H1 (cell line): ENCODE results near the gene RBM19. TPM values are rescaled to one million over a fixed set of nuclear protein-coding genes. Genes with fewer than 3 reads are reported as not detected.

ENCODE experiments used
- CTCF ChIA-PET: fragments of 300-600 bp; sonication (Branson Sonifier 250); formaldehyde crosslinking; loops from one replicate; lab custom pipeline; 2021; ENCODE audit not compliant: partially characterized antibody; lab: Charles Lee
- POLR2A ChIA-PET: fragments of 300-600 bp; sonication (Branson Sonifier 250); formaldehyde crosslinking; loops from one replicate; lab custom pipeline; 2021; ENCODE audit warnings: inconsistent platforms; ENCODE audit not compliant: partially characterized antibody; lab: Charles Lee
- DNase-seq, 2 experiments: peaks; one replicate each; pipeline versions ENCODE4 v3.0.0 to v3.0.0-alpha.2; 2010 to 2022; ENCODE audit warnings: low spot score in 2 of 2, low read depth in 1 of 2, mixed read lengths in 1 of 2
- FAIRE-seq: peaks from 2 replicates; lab custom pipeline; 2011; peaks lifted over from hg19 to GRCh38; lab: Jason Lieb, UNC
- H2AFZ ChIP-seq: 2 replicates; pipeline ENCODE4 v1.8.1; 2012; ENCODE audit warnings: low read length, inconsistent platforms
- H2AK5ac ChIP-seq: 2 replicates; pipeline ENCODE4 v1.6.1; 2013; ENCODE audit warnings: low read depth, low read length
- H2BK120ac ChIP-seq: replicated peaks from 2 replicates; pipeline ENCODE3; 2013; ENCODE audit warnings: low read depth, low read length, inconsistent platforms
- H2BK12ac ChIP-seq: 2 replicates; pipeline ENCODE4 v1.6.1; 2013; ENCODE audit warnings: low read depth, low read length
- H2BK15ac ChIP-seq: 2 replicates; pipeline ENCODE4 v1.6.1; 2013; ENCODE audit warnings: low read length
- H2BK20ac ChIP-seq: 2 replicates; pipeline ENCODE4 v1.6.1; 2013; ENCODE audit warnings: low read length
- H2BK5ac ChIP-seq: 2 replicates; pipeline ENCODE4 v1.6.1; 2013; ENCODE audit warnings: low read depth, low read length
- H3K14ac ChIP-seq: 2 replicates; pipeline ENCODE4 v1.6.1; 2013; ENCODE audit warnings: inconsistent platforms; ENCODE audit not compliant: insufficient read length
- H3K18ac ChIP-seq: 2 replicates; pipeline ENCODE4 v1.6.1; 2013; ENCODE audit warnings: low read length; ENCODE audit errors: extremely low read depth
- H3K23ac ChIP-seq: 2 replicates; pipeline ENCODE4 v1.6.1; 2013; ENCODE audit warnings: inconsistent platforms; ENCODE audit not compliant: insufficient read length
- H3K23me2 ChIP-seq: 2 replicates; pipeline ENCODE4 v1.6.1; 2013; ENCODE audit warnings: low read depth, low read length
- H3K27ac ChIP-seq: 2 replicates; pipeline ENCODE4 v1.6.1; 2011; ENCODE audit warnings: low read depth, low read length, inconsistent platforms
- H3K27me3 ChIP-seq, 4 experiments: replicated peaks in 1 of 4; 1 replicate in 1 of 4; 2 replicates in 3 of 4; pipeline versions ENCODE4 v1.6.1 to v1.8.1; 2011 to 2013; ENCODE audit warnings: low read length in 3 of 4, mild to moderate bottlenecking in 3 of 4, inconsistent platforms in 2 of 4, mixed read lengths in 2 of 4, moderate library complexity in 1 of 4; ENCODE audit not compliant: control insufficient read depth in 3 of 4, insufficient read depth in 3 of 4; ENCODE audit errors: extremely low read depth in 1 of 4
- H3K36me3 ChIP-seq, 4 experiments: 2 replicates each; pipeline versions ENCODE4 v1.6.1 to v1.8.1; 2011 to 2013; ENCODE audit warnings: mild to moderate bottlenecking in 4 of 4, low read length in 3 of 4, moderate library complexity in 2 of 4, control low read depth in 1 of 4, inconsistent platforms in 1 of 4; ENCODE audit not compliant: insufficient read depth in 4 of 4, control insufficient read depth in 2 of 4
- H3K4ac ChIP-seq: replicated peaks from 2 replicates; pipeline ENCODE3; 2013; ENCODE audit warnings: low read length, low read depth, mixed read lengths, inconsistent platforms; ENCODE audit not compliant: insufficient read length
- H3K4me1 ChIP-seq, 4 experiments: replicated peaks in 1 of 4; 1 replicate in 1 of 4; 2 replicates in 3 of 4; pipeline versions ENCODE4 v1.6.1 to v1.8.1; 2011 to 2013; ENCODE audit warnings: low read length in 3 of 4, inconsistent platforms in 2 of 4, mixed read lengths in 1 of 4; ENCODE audit not compliant: insufficient read depth in 4 of 4, control insufficient read depth in 3 of 4
- H3K4me2 ChIP-seq, 2 experiments: 2 replicates each; pipeline versions ENCODE4 v1.6.1 to v1.8.1; 2011 to 2013; ENCODE audit warnings: low read depth in 2 of 2, low read length in 2 of 2, control low read depth in 1 of 2, inconsistent platforms in 1 of 2, mild to moderate bottlenecking in 1 of 2; ENCODE audit not compliant: insufficient read depth in 1 of 2
- H3K4me3 ChIP-seq, 4 experiments: fragments of 200-600, 300-600 bp in 1 of 4; sonication (generic), shearing (Covaris generic), sonication (Bioruptor Twin) in 1 of 4; 2 replicates each; pipeline versions ENCODE4 v1.5.1 to v1.8.1; 2011 to 2016; ENCODE audit warnings: low read length in 4 of 4, low read depth in 3 of 4, control low read depth in 2 of 4, inconsistent platforms in 2 of 4, mild to moderate bottlenecking in 2 of 4, mixed read lengths in 1 of 4, moderate library complexity in 1 of 4; ENCODE audit not compliant: insufficient read depth in 2 of 4; ENCODE audit errors: extremely low read depth in 1 of 4
- H3K56ac ChIP-seq: replicated peaks from 2 replicates; pipeline ENCODE3; 2013; ENCODE audit warnings: low read depth, mild to moderate bottlenecking, mixed read lengths, low read length, inconsistent platforms; ENCODE audit not compliant: insufficient read length
- H3K79me1 ChIP-seq: 2 replicates; pipeline ENCODE4 v1.6.1; 2013; ENCODE audit warnings: low read depth, low read length, control low read depth
- H3K79me2 ChIP-seq, 2 experiments: 2 replicates each; pipeline versions ENCODE4 v1.6.1 to v1.8.1; 2012 to 2013; ENCODE audit warnings: low read length in 2 of 2, mild to moderate bottlenecking in 2 of 2, inconsistent platforms in 1 of 2; ENCODE audit not compliant: insufficient read depth in 2 of 2, control insufficient read depth in 1 of 2
- H3K9ac ChIP-seq, 4 experiments: replicated peaks in 1 of 4; 1 replicate in 1 of 4; 2 replicates in 3 of 4; pipeline versions ENCODE4 v1.6.1 to v1.8.1; 2011 to 2013; ENCODE audit warnings: low read depth in 3 of 4, low read length in 3 of 4, control low read depth in 2 of 4, mild to moderate bottlenecking in 2 of 4, moderate library complexity in 2 of 4, inconsistent platforms in 1 of 4; ENCODE audit errors: extremely low read depth in 1 of 4
- H3K9me3 ChIP-seq, 2 experiments: 2 replicates each; pipeline versions ENCODE4 v1.6.1 to v1.8.1; 2012 to 2013; ENCODE audit warnings: mild to moderate bottlenecking in 2 of 2, moderate library complexity in 2 of 2, control low read depth in 1 of 2, inconsistent platforms in 1 of 2, low read depth in 1 of 2, low read length in 1 of 2, mixed read lengths in 1 of 2; ENCODE audit not compliant: insufficient read depth in 2 of 2
- H4K20me1 ChIP-seq, 2 experiments: replicated peaks in 1 of 2; 2 replicates each; pipeline versions ENCODE3 to v1.8.1; 2011 to 2013; ENCODE audit warnings: inconsistent platforms in 2 of 2, low read length in 2 of 2, mild to moderate bottlenecking in 1 of 2; ENCODE audit not compliant: insufficient read depth in 2 of 2, control insufficient read depth in 1 of 2
- H4K5ac ChIP-seq: 2 replicates; pipeline ENCODE4 v1.6.1; 2013; ENCODE audit warnings: low read length, low read depth, mixed read lengths, inconsistent platforms; ENCODE audit not compliant: insufficient read length
- H4K8ac ChIP-seq: 2 replicates; pipeline ENCODE4 v1.8.0; 2013; ENCODE audit warnings: mild to moderate bottlenecking, moderate library complexity, low read length, inconsistent platforms; ENCODE audit not compliant: insufficient read depth; ENCODE audit errors: extremely low read depth
- H4K91ac ChIP-seq: replicated peaks from 2 replicates; pipeline ENCODE3; 2013; ENCODE audit warnings: low read length, mixed read lengths, inconsistent platforms; ENCODE audit not compliant: insufficient read length
- BCL11A ChIP-seq, 2 experiments: IDR thresholded peaks; one replicate each; pipeline ENCODE4 v1.6.1; 2011; ENCODE audit warnings: low read depth in 2 of 2, low read length in 2 of 2, mild to moderate bottlenecking in 2 of 2
- MAFK ChIP-seq: IDR thresholded peaks from 2 replicates; pipeline ENCODE4 v1.6.1; 2012; ENCODE audit warnings: low read depth, mild to moderate bottlenecking, improper control_type of control experiment, low read length
- RAD21 ChIP-seq, 2 experiments: IDR thresholded peaks in 1 of 2; conservative IDR thresholded peaks in 1 of 2; 2 replicates each; pipeline ENCODE4 v1.6.1; 2011; ENCODE audit warnings: low read depth in 2 of 2, low read length in 2 of 2, improper control_type of control experiment in 1 of 2, inconsistent platforms in 1 of 2, mild to moderate bottlenecking in 1 of 2, moderate library complexity in 1 of 2
- RNF2 ChIP-seq: fragments of 200-900, 300-1000 bp; sonication (generic); IDR thresholded peaks from 2 replicates; pipeline ENCODE4 v1.7.1; 2016; ENCODE audit warnings: borderline replicate concordance, low read depth, mild to moderate bottlenecking, antibody characterized with exemption, low read length; ENCODE audit not compliant: poor library complexity, severe bottlenecking; ENCODE audit errors: missing control alignments
- TAF7 ChIP-seq: optimal IDR thresholded peaks from 2 replicates; pipeline ENCODE3; 2011; ENCODE audit warnings: low read depth, mild to moderate bottlenecking, inconsistent platforms, low read length, moderate library complexity, borderline replicate concordance
- TBP ChIP-seq: IDR thresholded peaks from 2 replicates; pipeline ENCODE4 v1.6.1; 2011; ENCODE audit warnings: low read depth, low read length, improper control_type of control experiment
- YY1 ChIP-seq: IDR thresholded peaks from 2 replicates; pipeline ENCODE4 v1.6.1; 2011; ENCODE audit warnings: low read depth, mild to moderate bottlenecking, low read length
- WGBS, 2 experiments: shearing (Covaris generic) in 1 of 2; methylation state at CpG; one replicate each; pipeline versions ENCODE4 v1.1.6 to v1.1.7; 2013 to 2015; ENCODE audit warnings: low lambda C conversion rate in 2 of 2, mixed read lengths in 2 of 2, inconsistent platforms in 1 of 2, low coverage in 1 of 2, missing lambda C conversion rate in 1 of 2; ENCODE audit not compliant: insufficient replicate concordance in 2 of 2, insufficient coverage in 1 of 2, insufficient read length in 1 of 2; ENCODE audit errors: extremely low coverage in 1 of 2, missing lambda C conversion rate in 1 of 2; 5-methylcytosine and 5-hydroxymethylcytosine counted together
- polyA plus RNA-seq, 7 experiments: library from polyadenylated mRNA; depleted of rRNA in 3 of 7; stranded (reverse) in 5 of 7; unstranded in 2 of 7; fragments of >200 nt in 5 of 7; fragments of 200-250 nt in 2 of 7; gene quantifications; 1 replicate in 5 of 7; 2 replicates in 1 of 7; 4 replicates in 1 of 7; pipeline versions ENCODE4 v1.2.1 to v1.2.3, GENCODE V29; 2011 to 2013; ENCODE audit warnings: missing spikeins in 2 of 7, mixed read lengths in 2 of 7
- total RNA-seq: library from RNA; stranded (reverse); fragmentation: NEBNext Ultra II Directional; extraction: Animal tissue kit (Norgen Biotek cat#: 25700); gene quantifications from 2 replicates; pipeline ENCODE4 v1.2.1, GENCODE V29; 2021
- TF ChIP-seq, protein P1 (sequence below), 3 experiments: IDR thresholded peaks; 1 replicate in 2 of 3; 2 replicates in 1 of 3; pipeline versions ENCODE4 v1.5.1 to v1.6.1; 2011; ENCODE audit warnings: low read length in 3 of 3, mild to moderate bottlenecking in 3 of 3, inconsistent platforms in 2 of 3, low read depth in 1 of 3, moderate library complexity in 1 of 3; ENCODE audit not compliant: insufficient read depth in 1 of 3; ENCODE audit errors: control extremely low read depth in 1 of 3

RBM19 gene
- total and polyA plus RNA-seq, 2 of the 8 experiments (the other 6 are each of a cell fraction or from before 2014, with no cell fraction given) = 23.4 to 61.9 TPM

DNA sequence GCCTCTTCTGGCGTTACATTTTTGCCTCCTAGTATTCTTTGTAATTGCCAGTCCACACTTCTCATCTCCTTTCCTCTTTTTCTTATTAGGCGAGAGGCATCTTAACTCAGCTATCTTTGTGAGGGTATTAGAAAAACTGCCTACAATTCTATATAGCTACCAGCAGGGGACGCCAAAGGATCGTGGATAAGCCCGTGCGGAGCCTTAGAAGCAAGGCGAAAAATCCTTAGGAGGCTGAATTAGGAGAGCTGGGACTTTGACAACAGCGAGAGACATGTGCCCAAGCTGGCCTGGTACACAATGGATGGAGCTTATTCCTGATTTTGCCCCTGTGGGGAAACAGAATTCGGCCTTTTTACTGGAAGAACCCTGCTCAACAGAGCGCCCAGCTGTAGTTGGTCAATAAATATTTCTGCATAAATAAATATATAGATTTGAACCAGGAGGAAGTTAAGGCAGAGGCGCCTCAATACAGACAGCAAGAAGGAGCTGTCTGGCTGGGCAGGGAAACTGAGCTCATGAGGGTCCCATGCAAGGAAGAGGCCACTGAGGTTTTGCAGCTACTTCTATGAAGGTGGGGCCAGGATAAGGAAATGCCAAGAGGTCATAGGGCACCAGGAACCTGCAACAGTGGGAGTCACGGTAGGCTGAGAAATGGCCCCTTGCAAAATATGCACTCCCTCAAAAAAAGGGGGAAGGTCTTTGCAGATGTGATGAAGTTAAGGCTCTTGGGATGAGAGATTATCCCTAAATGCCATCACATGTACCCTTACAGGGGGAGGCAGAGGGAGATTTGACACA lies 14.6 kb upstream of the RBM19 start:
- H3K4me1 ChIP-seq = no peaks in the 10 kb centered on the region
- no peak overlapping the region for H3K9ac ChIP-seq
- H3K23me2 ChIP-seq = no peaks in the 10 kb centered on the region
- H3K23ac ChIP-seq = no peak overlapping the region
- H4K91ac ChIP-seq = no peak overlapping the region
- H3K4me3 ChIP-seq = no peak overlapping the region
- no peaks in the 10 kb centered on the region for H3K79me2 ChIP-seq
- H2BK120ac ChIP-seq = no peak overlapping the region
- H2BK5ac ChIP-seq = no peak overlapping the region
- DNase-seq (peak; percentile 36 to 66), FAIRE-seq (peak; percentile 19)
- no peak overlapping the region for H3K56ac ChIP-seq
- H2BK15ac ChIP-seq = no peak overlapping the region
- 0 out of 4 replicates have a peak, but pooled peaks cover 0 to 3% of the 10 kb centered on the region in 2 experiments for H3K9me3 ChIP-seq
- no peak overlapping the region for H3K18ac ChIP-seq
- H3K36me3 ChIP-seq = no peaks in the 10 kb centered on the region
- no peak overlapping the region for H2AFZ ChIP-seq
- ChIA-PET CTCF (interaction anchor here (0.6 to 3.2 kb wide), 57 partner anchors 8 to 1892 kb away, joined by 3 to 32 read pairs (median 4); no protein-coding TSS in a partner anchor), POLR2A (no interaction called here)
- H4K8ac ChIP-seq = no peak overlapping the region
- H2BK12ac ChIP-seq = no peak overlapping the region
- WGBS, 2 experiments = 29% methylated on average over 12 of the region's 12 CpGs; no CpG with 5 or more reads in 1 of the 2 experiments
- H4K5ac ChIP-seq = no peak overlapping the region
- no peak overlapping the region for H2BK20ac ChIP-seq
- peaks cover 0 to 5% (median under 1%) of the 10 kb centered on the region in 4 experiments; a peak in 1 of 7 replicates for H3K27me3 ChIP-seq
- H4K20me1 ChIP-seq = no peaks in the 10 kb centered on the region
- H3K14ac ChIP-seq = no peak overlapping the region
- H3K79me1 ChIP-seq = no peaks in the 10 kb centered on the region
- no peak overlapping the region for H2AK5ac ChIP-seq
- no peak overlapping the region for H3K27ac ChIP-seq
- H3K4me2 ChIP-seq = no peak overlapping the region
- H3K4ac ChIP-seq = no peak overlapping the region
- TF ChIP-seq MAFK (0 out of 2 replicates have a peak, but pooled peaks have one; percentile 22), YY1 (0 out of 2 replicates have a peak, but pooled peaks have one; percentile 40), TBP (no peak), RAD21 (IDR thresholded peaks at IDR 0.05 in 1 of 2, conservative IDR thresholded peaks at IDR 0.05 in 1 of 2; ENCODE audit: low read depth in 2 of 2, low read length in 2 of 2) (peak; percentile 99), TAF7 (no peak), RNF2 (no peak), BCL11A (IDR thresholded peaks at IDR 0.05; ENCODE audit: low read depth in 2 of 2, low read length in 2 of 2) (no peak)
- TF ChIP-seq, protein P1, sequence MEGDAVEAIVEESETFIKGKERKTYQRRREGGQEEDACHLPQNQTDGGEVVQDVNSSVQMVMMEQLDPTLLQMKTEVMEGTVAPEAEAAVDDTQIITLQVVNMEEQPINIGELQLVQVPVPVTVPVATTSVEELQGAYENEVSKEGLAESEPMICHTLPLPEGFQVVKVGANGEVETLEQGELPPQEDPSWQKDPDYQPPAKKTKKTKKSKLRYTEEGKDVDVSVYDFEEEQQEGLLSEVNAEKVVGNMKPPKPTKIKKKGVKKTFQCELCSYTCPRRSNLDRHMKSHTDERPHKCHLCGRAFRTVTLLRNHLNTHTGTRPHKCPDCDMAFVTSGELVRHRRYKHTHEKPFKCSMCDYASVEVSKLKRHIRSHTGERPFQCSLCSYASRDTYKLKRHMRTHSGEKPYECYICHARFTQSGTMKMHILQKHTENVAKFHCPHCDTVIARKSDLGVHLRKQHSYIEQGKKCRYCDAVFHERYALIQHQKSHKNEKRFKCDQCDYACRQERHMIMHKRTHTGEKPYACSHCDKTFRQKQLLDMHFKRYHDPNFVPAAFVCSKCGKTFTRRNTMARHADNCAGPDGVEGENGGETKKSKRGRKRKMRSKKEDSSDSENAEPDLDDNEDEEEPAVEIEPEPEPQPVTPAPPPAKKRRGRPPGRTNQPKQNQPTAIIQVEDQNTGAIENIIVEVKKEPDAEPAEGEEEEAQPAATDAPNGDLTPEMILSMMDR (IDR thresholded peaks at IDR 0.05; ENCODE audit: control extremely low read depth in 1 of 3, insufficient read depth in 1 of 3, low read depth in 1 of 3, low read length in 3 of 3) = peak; percentile 48 to 90 (median 88)
